GM19395 (cell line): ENCODE measurements around the gene KRT10.
"Not testable (repeated sequence)": the region's sequence is repeated elsewhere in the genome, so short reads cannot be mapped to it uniquely, and the experiment has no call there.

Source experiments
- ATAC-seq: cut with Tn5 transposase; IDR thresholded peaks from one replicate; pipeline ENCODE4 v1.9.1; 2021; ENCODE audit warnings: mild to moderate bottlenecking, moderate library complexity; ENCODE audit not compliant: unreplicated experiment

The KRT10 gene

GRCh38 chr17:40822132-40822812 lies at the start of gene KRT10:
Gene KRT10 (minus strand): TSS chr17:40822614. CDS start chr17:40822585, 29 bp downstream.
- ATAC-seq = no peak

- no peak for ATAC-seq
Measured at GRCh38 chr17:40871316-40871715, 48.9 kb upstream of the KRT10 start.

- ATAC-seq = no peak
Measured at GRCh38 chr17:40870136-40870535, 47.7 kb upstream of the KRT10 start.

GRCh38 chr17:40866838-40867237 lies 44.4 kb upstream of the KRT10 start, which contains the start of gene KRT12:
Gene KRT12 (minus strand): TSS chr17:40867223. CDS start chr17:40867186, 37 bp downstream.
- ATAC-seq = no peak

- ATAC-seq = no peak
Measured at GRCh38 chr17:40864661-40865390, 42.4 kb upstream of the KRT10 start.

- ATAC-seq = no peak
Measured at GRCh38 chr17:40862985-40863733, 40.7 kb upstream of the KRT10 start.

GRCh38 chr17:40859536-40859935 lies 37.1 kb upstream of the KRT10 start:
- ATAC-seq = no peak

GRCh38 chr17:40858667-40859066 lies 36.3 kb upstream of the KRT10 start:
- ATAC-seq = not testable (repeated sequence)

- no peak for ATAC-seq
Measured at GRCh38 chr17:40857535-40857934, 35.1 kb upstream of the KRT10 start.

GRCh38 chr17:40854175-40854814 lies 31.9 kb upstream of the KRT10 start:
- ATAC-seq = no peak

GRCh38 chr17:40852364-40852763 lies 29.9 kb upstream of the KRT10 start:
- no peak for ATAC-seq

- ATAC-seq = no peak
Measured at GRCh38 chr17:40850293-40850972, 28.0 kb upstream of the KRT10 start.

- ATAC-seq = no peak
Measured at GRCh38 chr17:40849723-40850122, 27.3 kb upstream of the KRT10 start.

GRCh38 chr17:40848583-40849235 lies 26.3 kb upstream of the KRT10 start:
- no peak for ATAC-seq

GRCh38 chr17:40846515-40847144 lies 24.2 kb upstream of the KRT10 start:
- no peak for ATAC-seq

- no peak for ATAC-seq
Measured at GRCh38 chr17:40844671-40845107, 22.3 kb upstream of the KRT10 start.

GRCh38 chr17:40843242-40843641 lies 20.8 kb upstream of the KRT10 start:
- ATAC-seq = no peak

- ATAC-seq = no peak
Measured at GRCh38 chr17:40841246-40841645, 18.8 kb upstream of the KRT10 start.

- ATAC-seq = no peak
Measured at GRCh38 chr17:40839194-40839593, 16.8 kb upstream of the KRT10 start.
